HG03103 (cell line): ENCODE results near the gene IPCEF1.

Experiments used
- ATAC-seq: cut with Tn5 transposase; IDR thresholded peaks from one replicate; pipeline ENCODE4 v1.9.1; 2021; ENCODE audit warnings: low read depth; ENCODE audit not compliant: unreplicated experiment

The IPCEF1 gene

GRCh38 chr6:154298297-154298696 is 58.3 kb downstream of the IPCEF1 start:
- ATAC-seq = peak; percentile 30

DNA sequence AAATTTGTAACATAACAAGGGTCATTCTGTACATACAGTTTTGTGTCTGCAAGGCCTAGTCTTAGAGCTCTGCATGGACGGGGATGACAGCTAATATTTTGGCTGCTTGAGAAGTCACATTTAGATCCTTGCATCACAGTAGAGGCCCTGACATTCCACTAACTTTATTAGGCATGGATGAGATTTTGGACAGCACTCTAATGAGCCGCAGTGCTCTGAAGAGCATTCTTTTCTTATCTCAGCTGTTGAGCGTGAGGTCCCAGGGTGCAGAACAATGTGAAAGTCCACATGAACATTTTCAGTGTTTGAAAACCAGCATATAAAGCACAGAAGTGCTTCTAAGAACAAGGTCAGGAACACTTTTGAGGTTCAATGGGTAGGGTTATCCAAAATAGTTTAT is 58.9 kb downstream of the IPCEF1 start:
- ATAC-seq = no peak

DNA sequence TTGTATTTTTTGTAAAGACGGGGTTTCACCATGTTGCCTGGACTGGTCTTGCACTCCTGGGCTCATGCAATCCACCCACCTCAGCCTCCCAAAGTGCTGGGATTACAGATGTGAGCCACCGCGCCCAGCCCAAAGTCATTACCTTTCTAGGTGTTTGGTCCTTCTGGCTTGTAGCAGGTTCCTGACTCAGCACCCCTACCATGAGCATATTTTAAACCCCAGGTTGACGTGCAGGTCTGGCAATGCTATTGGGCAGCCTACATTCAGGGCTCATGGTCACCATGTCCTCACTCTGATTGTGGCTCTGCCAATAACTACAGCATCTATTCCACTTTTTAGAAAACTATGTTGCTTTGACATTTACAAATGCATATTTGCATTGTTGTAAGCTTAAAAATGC is 59.4 kb downstream of the IPCEF1 start:
- no peak for ATAC-seq

- no peak for ATAC-seq
Measured at GRCh38 chr6:154295733-154296132, 60.9 kb downstream of the IPCEF1 start.

- no peak for ATAC-seq
Measured at GRCh38 chr6:154292855-154293519, 63.6 kb downstream of the IPCEF1 start.

- no peak for ATAC-seq
Measured at GRCh38 chr6:154292066-154292465, 64.5 kb downstream of the IPCEF1 start.

DNA sequence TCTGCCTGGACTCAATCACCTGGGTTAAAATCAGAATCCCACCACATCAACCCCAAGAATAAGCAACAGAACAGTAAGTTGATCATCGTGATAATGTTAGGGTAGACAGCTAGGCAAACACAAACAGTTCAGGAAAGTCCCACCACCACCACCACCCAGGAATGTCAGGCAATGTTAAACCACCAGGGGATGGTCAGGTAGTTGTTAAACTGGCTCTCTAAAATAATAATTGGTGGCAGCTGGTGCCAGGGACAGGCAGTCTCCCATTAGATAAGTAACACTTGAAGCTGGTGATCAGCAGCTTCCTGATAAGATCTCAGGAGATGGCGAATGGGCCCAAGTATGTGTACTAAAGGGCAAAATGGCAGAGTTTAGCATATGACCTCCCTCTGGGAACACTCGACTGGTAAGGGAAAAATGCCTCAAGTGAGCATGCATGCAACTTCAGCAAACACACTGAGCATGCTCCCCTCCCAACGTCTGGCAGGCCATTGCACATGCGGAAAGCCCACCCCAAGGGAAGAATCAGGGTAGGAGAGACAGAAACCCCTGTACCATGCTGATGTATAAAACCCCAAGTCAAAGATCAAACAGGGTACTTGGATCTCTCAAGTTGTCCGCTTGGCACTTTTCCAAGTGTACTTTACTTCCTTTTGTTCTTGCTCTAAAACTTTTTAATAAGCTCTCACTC is 66.6 kb downstream of the IPCEF1 start:
- ATAC-seq = no peak

GRCh38 chr6:154285826-154286225 is 70.8 kb downstream of the IPCEF1 start:
- no peak for ATAC-seq

- ATAC-seq = no peak
Measured at GRCh38 chr6:154284313-154284853, 72.2 kb downstream of the IPCEF1 start.

DNA sequence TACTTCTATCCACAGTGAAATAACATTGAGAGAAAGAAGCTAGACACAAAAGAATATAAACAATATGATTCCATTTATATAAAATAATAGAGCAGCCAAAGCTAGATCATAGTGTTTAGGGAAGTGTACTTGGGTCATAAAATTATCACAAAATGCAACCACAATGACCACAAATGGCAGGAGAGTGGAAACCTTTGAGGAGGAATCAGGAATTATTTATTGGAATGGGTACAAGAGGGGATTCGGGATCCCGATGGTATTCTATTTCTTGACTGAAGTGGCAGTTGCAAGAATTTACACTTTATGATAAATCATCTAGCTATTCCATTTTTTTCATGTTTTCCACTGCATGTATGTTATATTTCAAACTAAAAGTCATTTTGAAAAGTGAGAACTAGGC is 76.1 kb downstream of the IPCEF1 start:
- no peak for ATAC-seq

GRCh38 chr6:154277629-154278017 is 79.0 kb downstream of the IPCEF1 start:
- peak; percentile 23 for ATAC-seq

- ATAC-seq = peak; percentile 61
Measured at GRCh38 chr6:154276810-154277628, 79.6 kb downstream of the IPCEF1 start.

DNA sequence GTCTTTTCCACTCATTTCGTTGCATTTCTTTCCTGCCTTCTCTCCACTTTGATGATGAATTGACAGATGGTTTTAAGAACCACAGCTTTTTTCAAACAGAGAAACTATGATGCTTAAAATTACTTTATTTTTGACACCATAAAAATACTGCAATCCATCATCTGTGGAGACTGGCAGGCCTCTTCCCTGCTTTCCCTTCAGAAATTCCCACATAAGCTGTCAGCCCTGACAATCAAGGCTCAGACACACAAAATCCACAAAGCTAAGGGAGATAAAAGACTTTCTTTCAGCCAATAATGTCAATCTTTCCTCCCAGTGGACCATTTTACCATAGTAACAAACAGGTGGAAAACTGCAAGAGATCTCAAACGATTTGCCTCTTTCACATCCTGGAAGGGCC is 82.4 kb downstream of the IPCEF1 start:
- ATAC-seq = no peak

GRCh38 chr6:154268486-154268885 is 88.1 kb downstream of the IPCEF1 start:
- ATAC-seq = no peak

GRCh38 chr6:154267508-154268106 is 89.0 kb downstream of the IPCEF1 start:
- ATAC-seq = no peak

- ATAC-seq = no peak
Measured at GRCh38 chr6:154266560-154267099, 90.0 kb downstream of the IPCEF1 start.

DNA sequence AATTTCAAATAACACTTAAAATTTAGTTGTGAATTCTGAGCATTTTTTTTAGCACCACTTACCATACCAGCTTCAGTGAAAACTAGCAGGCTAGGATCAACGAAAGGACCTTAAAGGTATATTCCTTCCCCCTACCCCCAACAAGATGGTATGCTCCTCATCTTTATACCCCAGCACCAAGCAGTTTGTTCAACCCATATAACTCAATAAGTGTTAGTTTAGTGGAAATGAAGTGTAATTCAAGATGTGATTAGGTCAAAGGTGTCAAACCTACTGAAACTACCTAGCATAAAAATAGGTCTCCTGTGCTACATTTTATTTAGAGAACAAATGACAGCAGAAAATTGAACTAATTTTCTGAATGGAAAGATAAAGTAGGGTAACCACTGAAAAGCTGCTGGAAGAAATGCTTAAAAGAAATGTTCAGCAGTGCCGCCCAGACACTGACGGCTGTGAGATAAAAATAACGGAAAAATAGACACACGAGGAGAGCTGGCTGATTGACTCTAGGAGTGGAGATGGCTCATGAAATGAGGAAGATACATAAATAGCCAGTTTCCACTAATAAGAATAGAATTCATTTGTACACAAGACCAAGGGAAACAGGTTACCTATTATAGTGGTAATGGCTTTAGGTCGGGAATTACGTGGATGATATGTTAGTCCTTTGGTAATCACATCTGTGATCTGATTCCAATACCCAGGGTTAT is 94.8 kb downstream of the IPCEF1 start:
- no peak for ATAC-seq

DNA sequence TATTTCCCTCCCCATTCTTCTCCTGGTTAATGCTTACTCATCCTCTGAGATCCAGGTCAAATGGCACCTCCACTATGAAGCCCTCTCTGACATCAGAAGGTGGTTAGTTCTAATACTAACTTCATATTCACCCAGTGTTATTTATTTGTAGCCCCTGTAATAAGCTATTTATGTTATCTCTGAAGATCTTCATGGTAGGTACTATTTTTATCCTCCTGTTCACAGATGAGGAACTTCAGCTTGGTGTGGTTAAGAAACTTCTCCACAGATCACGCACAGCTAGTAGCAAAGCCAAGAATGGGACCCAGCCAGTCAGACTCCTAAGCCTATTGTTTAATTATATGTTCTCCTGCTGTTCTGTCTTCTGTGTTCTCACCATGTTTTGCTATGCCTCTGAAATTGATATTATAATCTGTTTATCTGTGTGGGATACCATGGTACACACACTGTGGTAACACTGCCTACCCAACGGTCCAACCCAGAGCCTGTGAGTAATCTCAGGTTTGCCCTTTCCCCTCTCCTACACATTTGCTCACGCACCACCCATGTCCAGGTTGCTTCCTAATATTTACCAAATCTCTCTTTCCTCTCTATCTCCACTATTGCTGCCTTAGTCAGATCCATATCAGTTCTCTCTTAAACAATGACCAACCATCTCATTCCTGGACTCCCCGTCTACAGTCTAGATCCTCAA is 98.4 kb downstream of the IPCEF1 start:
- ATAC-seq = peak; percentile 84

DNA sequence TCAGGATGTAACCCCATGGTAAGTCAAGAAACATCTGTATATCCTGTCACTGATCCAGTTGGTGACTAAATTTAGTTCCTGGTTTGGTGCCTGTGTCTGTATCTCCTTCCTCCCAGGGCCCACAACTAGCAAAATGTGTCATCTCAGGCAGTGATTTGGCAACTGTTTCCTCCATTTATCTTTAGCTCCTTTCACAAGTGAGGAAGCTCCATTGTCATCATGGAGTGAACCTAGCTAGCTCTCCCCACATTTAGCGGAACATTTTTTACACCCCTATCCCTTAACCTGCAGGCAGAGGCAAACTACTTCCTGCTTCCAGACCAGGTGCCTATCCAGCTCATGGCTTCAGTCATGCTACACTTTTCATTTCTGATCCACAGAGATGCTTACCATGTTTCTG is 99.5 kb downstream of the IPCEF1 start:
- no peak for ATAC-seq
